ENCODE data around the gene PALD1.

- TF ChIP-seq, protein P1, sequence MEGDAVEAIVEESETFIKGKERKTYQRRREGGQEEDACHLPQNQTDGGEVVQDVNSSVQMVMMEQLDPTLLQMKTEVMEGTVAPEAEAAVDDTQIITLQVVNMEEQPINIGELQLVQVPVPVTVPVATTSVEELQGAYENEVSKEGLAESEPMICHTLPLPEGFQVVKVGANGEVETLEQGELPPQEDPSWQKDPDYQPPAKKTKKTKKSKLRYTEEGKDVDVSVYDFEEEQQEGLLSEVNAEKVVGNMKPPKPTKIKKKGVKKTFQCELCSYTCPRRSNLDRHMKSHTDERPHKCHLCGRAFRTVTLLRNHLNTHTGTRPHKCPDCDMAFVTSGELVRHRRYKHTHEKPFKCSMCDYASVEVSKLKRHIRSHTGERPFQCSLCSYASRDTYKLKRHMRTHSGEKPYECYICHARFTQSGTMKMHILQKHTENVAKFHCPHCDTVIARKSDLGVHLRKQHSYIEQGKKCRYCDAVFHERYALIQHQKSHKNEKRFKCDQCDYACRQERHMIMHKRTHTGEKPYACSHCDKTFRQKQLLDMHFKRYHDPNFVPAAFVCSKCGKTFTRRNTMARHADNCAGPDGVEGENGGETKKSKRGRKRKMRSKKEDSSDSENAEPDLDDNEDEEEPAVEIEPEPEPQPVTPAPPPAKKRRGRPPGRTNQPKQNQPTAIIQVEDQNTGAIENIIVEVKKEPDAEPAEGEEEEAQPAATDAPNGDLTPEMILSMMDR (IDR thresholded peaks at IDR 0.05; ENCODE audit: insufficient read depth, low read depth, low read length), result no peak
- TF ChIP-seq EZH2 (IDR thresholded peaks at IDR 0.05; ENCODE audit: insufficient read depth, low read length), result no peak
These were observed 74.0 kb downstream of the PALD1 start for GRCh38 chr10:70552586-70552985.
